AG20443 (cell line): Measurements from ENCODE around the gene OR51Q1.

Experiments used
- DNase-seq: peaks from one replicate; pipeline ENCODE4 v3.0.0; 2012; ENCODE audit warnings: low spot score, mixed read lengths

OR51Q1 gene, protein sequence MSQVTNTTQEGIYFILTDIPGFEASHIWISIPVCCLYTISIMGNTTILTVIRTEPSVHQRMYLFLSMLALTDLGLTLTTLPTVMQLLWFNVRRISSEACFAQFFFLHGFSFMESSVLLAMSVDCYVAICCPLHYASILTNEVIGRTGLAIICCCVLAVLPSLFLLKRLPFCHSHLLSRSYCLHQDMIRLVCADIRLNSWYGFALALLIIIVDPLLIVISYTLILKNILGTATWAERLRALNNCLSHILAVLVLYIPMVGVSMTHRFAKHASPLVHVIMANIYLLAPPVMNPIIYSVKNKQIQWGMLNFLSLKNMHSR

DNA sequence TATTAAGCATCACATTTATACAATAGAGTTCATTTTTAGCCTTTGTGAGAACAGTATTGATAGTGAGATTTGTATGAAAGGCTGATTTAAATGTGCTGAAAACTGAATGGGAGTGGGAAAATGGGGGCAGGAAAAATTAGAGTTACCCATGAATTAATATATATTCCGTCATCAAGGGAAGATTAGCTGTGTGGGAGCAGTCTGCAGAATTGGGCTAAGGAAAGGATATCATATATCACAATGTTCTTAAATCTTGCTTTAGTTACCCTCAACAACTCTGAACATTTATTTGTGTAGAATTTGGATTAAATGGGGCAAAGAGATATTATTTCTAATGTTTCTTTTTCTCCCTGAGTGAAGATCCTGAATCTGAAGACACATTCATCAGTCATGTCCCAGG, at the start of gene OR51Q1:
OR51Q1 (plus strand) TSS at position 301 of the 400 bp plus-strand sequence; CDS start at position 391, 90 bp downstream.
- DNase-seq, result no peak

DNA sequence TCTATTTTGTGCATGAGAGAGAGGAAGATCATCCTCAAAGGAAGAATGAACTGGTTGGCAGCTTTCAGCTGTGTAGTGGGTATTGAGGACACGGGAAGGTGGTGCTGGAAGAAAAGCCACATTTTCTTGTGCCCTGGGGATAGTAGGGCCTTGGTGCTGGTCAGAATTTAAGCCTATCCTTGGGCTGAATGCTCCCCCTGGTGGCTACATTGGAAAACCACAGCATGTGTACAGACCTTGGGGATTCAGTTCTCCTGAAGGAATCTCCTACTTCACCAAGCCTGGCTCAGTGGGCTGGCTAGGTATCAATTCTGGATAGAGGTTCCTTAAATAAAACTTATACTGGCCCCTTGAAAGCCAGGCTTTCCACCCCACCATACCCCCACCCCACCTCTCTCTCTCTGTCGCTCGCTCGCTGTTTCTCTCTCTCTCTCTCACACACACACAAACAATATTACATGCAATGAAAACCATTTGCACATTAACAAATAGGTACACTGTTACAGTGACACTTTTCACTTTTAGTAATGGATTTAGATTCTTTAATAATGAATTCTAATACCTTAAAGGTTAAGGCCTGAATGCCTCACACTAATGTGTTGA, 41.1 kb upstream of the OR51Q1 start:
- DNase-seq, result peak; percentile 80

DNA sequence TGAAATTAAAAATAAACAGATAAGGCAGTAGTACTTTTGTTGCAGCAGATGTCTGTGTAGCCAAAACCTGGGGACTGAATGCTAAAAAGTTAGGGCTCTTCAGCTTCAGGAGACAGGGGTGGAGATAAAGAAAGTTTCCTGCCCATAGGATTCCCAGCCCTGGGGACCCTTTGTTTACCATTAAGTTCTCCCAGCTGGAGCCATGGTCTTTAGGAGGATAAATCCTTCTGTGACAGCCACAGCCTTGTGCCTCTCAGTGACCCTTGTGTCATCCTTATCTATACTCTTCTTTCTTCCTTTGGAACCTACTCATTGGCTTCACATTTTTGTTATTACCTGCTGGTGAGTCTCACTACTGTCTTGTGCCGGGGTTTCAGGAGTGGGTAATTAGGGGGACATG, 38.3 kb upstream of the OR51Q1 start, which contains the start of gene OR51M1:
OR51M1 (plus strand) TSS at position 237 of the 400 bp plus-strand sequence. CDS start 5,587 bp downstream, outside the sequence.
- DNase-seq, result no peak

DNA sequence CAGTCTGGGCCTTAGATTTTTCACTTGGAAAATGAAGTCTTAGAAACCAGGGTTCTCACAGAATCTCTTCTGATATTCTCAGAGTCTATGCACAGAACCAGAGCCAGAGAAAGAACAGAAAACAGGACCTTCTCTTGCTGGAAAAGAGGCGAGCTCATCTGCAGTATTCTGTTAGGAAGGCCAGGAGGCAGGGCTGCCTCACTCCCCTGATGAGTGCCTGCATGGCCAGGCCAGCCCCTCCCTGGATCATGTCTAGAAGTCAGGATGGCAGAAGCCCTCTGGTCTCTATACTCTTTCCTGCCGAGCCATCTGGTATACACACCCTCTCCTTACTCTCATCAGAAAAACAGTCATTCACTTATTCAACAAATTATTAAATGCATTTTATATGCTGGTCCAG, 37.6 kb upstream of the OR51Q1 start:
- DNase-seq, result no peak

DNA sequence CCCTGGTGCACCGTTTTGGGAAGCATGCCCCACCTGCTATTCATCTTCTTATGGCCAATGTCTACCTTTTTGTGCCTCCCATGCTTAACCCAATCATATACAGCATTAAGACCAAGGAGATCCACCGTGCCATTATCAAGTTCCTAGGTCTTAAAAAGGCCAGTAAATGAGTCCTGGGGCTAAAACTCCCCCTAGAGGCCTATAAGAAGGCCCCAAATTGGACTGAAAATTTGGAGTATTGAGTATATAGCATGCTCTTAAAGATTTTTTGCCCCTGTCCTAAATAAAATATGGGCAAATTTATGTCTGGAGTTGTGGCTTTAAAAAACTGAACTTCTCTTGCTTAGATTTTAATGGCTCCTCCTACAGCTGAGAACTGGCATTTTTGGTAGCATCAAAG, 31.7 kb upstream of the OR51Q1 start:
- no peak for DNase-seq

DNA sequence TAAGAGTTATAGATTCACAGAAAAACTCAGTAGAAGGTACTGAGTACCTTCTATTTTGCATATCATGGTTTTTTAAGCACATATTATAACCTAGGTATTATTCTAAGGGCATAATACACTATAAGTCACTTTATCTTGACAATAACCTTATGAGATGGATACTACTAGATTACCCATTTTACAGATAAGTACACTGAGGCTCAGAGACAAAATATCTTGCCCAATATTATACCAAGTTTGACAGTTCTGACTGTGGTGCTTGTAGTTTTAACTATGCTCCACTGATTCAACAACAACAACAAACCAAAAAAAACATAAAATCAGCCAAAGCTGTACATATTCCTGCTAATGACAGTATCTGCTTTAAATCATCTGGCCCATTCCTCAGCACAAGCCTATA, 27.8 kb upstream of the OR51Q1 start:
- no peak for DNase-seq

DNA sequence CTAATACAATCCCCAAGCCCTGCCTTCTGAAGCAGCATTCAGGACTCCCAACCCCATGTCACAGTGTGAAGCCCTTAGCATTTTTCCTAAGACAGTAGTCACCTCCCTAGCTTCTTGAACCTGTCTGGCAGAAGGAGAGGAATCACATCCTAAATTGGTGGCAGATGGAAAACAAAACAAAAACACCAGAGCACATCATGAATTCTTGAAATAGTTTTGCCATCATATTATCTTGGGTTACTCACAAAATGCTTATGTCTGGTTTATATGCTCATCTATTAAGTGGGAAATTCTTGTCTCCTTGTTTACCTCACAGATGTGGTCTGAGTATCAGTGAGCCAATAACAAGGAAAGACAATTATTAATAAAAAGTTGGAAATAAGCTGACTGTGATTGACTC, 23.0 kb upstream of the OR51Q1 start:
- DNase-seq, result no peak

DNA sequence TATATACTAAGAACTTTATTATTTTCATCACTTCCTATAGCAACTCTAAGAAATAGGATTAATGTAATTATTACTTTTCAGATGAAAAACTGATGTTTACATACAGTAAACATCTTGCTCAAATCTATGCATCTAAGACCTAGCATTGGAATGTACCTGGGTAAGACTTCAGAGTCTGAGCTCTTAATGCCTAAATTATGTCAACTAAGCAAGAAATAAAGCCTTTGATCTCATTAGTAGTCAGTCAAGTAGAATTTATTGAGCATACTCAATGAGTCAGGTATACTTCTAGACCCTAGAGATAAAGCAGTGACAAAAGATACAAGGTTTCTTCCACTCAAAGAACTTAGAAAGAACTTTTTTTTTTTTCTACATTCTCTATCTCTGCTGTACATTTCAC, 16.7 kb upstream of the OR51Q1 start:
- no peak for DNase-seq

DNA sequence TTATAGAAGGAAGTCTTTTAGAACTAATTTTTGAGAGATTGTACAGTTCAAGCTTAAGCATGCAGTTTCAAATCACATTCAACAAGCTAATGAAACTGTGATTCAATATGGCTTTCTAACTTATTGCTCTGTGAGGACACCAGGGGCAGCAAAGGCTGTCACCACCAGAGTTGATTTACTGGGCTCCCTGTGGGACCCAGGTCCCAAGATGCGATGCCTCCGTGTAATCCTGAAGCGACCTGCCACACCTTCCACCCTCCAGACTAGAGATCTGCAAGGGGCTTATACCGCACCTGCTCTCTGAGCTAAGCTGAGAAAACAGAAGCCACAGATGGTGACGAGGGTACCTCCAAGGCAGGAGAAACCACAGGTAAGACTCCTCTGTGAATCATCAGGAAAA, 918 bp upstream of the OR51Q1 start:
- no peak for DNase-seq

DNA sequence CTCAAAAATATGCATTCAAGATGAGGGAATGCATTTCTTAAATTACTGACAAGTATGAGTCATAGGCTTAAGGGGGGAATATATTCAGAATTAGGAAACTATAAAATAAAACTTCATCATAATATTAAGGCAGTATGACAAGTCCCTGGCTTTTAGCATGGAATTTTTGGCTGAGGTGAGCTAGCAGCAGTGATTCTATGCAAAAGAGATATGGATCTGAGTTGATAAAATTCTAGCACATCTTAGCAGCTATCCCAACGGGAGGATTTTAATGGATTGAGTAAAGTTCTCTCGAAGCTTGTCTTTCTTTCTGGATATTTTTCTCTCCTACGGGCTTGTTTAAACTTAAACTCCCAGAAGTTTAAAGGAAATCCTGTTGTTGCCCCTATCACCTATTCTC, 1.2 kb downstream of the OR51Q1 start:
- no peak for DNase-seq

DNA sequence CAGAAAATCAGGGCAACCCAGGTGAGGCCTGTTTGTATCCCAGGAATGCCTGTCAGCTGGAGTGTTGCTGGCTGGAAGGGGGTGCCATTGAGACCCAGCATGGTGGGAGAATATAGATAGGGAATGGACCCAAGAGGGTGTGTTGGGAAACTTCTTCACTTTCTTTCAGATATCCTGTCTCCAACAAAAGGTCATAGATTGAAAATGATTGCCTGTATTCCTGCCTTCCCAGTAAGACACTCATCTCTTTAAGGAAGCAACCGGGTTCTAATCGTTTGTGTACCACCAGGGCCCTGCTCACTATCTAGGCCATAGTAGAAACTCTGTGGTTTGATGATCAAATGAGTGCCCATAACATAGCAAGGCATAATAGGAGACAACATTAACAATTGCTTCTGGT, 19.5 kb downstream of the OR51Q1 start, which contains the start of gene OR51I1:
OR51I1 (minus strand) TSS at position 101 of the 400 bp plus-strand sequence; CDS start at position 101, 0 bp downstream.
- no peak for DNase-seq

DNA sequence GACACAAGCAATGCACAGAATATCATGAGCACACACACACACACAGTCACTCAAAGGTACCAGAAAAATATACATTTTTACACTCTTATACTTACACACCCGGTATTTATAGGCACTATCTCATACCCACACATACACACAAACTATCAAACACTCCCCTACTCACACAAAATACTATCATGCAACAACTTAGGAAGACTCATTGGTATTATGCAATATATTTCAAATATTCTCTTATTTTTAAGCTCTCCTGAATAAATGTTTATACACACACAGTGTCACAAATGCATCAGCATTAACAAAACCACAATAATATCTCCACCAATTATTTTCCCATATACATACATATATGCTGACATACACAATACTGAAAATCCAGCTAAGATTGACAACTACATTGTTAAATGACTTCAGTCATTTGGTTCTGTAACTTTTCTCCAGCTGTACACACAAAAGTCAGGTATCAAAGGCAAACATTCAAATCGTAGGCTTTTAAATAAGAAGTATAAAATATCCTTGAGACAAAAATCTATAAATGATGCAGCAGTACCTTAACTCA, 22.0 kb downstream of the OR51Q1 start:
- no peak for DNase-seq

DNA sequence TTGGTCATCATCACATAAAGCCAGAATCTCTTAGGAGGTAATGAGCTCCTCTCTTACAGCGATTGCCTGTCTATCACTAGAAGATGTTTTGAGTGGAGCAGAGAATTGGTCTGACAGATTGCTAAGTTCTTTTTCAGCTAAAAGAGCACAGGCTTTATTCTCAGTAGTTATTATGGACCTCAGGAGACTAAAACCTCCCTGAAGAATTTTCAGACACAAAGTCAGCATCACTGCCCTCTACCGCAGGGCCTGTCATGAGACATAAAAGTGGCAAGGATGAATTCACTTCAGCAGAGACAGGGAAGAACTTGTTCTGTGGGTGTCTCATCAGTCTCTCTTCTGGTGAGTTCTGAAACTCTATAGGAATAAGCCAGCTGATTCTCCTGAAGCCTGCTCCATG, 27.1 kb downstream of the OR51Q1 start, which contains the start of gene OR51I2:
OR51I2 (plus strand) TSS at position 301 of the 400 bp plus-strand sequence. CDS start 4,166 bp downstream, outside the sequence.
- DNase-seq, result no peak

DNA sequence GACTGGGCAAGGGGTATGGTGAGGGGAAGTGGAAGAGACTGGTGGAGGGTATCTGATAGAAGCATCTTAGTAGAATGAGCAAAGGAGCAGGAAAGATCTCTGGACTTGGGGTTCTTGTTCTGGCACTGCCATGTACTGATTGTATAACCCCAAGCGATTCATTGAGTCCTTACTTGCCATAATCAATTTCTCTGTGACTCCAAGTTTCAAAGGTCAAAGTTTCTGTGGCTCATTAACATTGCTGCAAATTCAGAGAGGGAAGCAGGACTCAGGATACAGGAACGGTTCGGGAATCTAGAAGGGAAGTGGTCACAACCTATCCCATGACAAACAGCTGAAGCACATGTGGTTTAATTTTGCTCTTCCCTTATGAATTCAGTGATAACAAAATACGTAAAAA, 27.5 kb downstream of the OR51Q1 start:
- no peak for DNase-seq

DNA sequence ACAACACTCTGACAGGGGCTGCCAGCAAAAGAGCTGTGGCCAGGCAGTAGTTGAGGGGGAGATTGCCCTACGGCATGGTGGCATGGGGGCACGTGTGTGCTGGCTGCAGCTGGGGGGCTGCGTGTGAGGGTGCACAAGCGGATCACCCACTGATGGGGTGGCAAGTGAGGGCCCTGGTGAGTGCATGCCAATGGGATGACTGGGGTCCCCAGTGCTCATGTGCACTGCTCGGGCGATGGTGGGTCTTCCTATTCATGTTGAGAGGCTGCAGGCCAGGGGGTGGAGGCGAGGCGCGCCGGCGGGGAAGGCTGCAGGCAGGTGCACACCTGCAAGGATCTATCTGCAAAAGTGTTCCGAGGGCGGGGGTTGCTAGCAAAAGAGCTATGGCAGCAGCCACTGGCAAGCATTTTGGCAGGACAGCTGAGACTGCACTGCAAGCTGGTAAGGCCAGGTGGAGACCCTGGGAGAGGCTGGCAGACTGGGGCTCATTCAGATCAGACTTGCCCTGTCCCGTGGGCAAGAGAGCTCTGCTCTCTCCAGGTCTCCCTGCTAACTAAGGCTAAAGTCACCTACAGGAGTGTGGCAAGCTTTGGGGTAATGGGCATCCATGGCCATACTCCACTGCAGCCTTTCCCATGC, 39.2 kb downstream of the OR51Q1 start:
- DNase-seq, result no peak

DNA sequence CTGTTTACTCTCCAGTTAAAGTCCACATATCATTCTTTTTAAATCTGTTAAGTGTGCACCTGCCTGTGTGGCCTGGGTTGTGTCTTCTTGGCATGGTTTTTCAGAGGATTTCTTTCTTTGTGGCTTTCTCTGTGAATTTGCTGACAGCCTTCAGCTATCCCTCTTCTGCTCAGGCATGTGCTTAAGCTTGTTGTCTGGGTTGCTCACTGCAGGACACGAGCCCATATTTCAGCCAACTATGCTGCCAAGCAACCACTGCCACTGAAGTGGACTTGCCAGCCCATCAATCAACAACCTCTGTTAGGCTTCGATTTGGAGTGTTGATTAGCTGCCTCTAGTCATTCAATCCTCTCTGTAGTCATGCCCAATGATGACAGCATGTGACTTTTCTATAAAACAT, 45.6 kb downstream of the OR51Q1 start:
- DNase-seq, result no peak
